HG03558 (cell line): ENCODE data around the gene ZNF593OS.

Experiments
- ATAC-seq: cut with Tn5 transposase; IDR thresholded peaks from one replicate; pipeline ENCODE4 v1.9.1; 2021; ENCODE audit warnings: moderate number of reproducible peaks; ENCODE audit not compliant: unreplicated experiment; ENCODE audit errors: extremely low read depth

Gene ZNF593OS

DNA sequence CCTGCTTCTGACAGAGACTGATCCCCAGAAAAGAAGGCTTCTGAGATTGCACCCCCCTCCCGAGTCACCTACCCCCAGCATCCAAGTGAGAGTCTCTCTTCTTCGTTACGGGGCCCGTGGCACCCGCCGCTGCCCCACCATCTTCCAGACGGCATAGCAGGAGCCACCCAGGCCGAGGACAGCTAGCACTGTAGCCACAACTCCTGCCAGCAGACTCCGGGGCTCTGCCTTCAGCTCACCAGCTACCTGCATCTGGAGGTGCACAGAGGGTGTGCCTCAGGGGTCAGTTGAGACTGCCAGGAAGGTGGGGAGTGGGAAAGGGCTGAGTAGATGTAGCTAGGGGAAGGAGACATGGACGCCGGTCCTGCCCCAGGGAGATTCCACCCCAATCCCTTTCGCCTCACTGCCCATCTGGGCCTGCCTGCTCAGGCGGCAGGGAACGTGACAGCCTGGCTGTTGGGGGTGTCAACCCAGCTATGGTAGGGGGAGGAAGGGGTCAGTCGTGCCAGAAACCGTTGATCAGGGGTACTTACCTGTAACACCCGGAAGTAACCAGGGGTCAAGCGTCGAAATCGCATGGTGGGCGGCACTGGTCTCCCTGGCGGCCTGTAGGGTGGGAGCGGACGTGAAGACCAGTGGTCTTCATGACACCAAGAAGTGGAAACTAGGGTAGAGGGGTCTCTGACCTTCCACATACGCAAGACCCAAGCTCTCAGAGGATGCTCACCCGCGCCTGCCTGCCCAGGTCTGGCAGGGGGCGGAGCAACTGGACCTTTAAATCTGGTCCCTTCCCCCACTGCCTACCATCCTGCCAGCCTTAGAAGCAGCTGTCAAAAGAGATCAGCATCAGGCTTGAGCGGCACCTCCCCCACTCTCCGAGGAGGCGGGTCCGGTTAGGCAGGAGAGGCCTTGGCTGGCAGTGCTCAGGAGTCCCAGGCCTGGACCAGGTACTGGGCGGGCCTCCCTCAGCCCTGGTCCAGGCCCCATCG lies at the start of gene ZNF593OS:
TSS of gene ZNF593OS (minus strand) at position 749 of the 989 bp plus-strand sequence. CDS start at position 578, 171 bp downstream.
- no peak for ATAC-seq

DNA sequence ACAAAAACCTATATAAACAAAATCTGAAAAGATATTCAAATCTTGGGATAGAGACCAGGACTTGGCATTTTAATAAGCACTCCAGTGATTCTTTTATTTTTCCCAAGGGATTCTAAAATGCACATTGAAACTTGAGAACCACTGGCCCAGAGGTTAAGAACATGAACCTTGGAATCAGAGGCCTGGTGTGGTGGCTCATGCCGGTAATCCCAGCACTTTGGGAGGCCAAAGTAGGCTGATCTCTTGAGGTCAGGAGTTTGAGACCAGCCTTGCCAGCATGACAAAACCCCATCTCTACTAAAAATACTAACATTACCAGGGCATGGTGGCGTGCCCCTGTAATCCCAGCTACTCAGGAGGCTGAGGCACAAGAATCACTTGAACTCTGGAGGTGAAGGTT lies 49.5 kb upstream of the ZNF593OS start:
- ATAC-seq = no peak

DNA sequence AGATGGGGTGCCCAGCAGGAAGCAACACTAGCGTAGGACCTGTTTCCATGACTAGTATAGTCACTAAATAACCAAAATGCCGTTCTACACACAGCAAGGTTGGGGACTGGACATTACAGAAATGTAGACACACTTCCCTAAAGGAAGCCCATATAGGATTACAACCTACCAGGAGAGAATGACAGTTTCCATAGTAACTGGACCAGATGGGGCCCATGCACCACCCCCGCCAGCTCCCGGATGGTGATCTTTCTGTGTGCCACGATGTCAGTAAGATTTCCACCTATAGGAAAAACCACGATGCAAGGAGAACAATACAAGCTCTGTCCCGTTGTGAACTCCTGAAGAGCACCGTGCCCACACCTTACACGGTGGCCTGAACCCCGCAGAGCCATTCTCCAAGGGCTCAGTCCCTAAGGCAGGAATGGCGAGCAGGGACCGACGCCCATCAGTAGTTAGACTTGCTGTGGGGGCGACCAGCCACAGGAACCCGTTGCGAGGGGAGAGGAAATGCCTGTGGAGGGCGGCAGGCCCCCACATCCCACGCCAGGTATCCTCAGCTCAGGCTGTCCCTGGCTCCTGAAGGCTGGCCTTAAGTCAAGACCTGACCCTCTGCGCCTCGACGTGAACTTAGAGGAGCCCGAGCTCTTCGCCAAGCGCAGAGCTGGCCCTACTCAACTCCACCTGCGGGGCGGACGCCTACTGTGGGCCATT lies 48.7 kb upstream of the ZNF593OS start:
- no peak for ATAC-seq

DNA sequence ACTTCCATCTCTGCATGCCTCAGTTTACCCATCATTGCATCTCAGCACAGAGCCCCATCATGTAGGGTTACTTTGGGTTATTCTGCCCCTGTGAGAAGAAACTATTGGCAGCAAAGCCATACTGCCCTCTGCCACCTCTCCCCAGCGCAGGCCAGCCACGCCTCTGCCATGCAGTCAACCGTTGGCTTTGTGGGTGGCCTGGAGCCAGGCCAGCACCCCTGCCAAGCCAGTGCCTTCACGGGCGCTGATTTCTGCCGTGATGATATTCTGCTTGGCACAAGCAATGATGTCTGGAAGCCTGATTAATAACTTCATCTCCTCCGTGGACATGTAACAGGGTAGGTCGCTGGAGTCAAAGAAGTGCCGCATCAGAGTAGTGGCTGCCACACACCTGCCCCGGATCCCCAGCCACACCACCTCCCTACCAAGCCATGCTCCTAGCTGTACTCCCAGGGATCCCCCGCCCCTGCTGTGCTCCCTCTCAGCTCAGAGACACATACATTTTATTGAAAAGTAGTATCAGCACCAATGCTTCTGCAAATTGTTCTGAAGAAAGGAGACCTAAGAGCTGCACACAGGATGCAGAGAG lies 47.4 kb upstream of the ZNF593OS start:
- no peak for ATAC-seq

DNA sequence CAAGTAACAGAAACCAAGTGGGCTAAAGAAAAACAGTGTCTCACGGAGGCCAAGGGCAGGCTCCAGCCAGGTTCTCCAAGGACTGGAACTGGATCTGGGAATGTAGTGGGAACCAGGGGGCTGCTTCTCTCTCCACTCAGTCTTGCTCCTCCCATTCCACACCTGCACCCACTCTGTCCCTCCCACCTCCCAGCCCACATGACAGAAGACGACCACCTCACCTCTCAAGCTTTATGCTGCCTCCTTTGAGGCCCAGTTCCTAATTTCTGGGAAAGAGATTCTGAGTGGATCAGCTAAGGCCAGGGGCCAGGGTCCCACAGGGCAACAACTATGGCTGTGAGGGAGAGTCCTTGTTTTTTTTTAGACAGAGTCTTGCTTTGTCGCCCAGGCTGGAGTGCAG lies 43.6 kb upstream of the ZNF593OS start:
- no peak for ATAC-seq

GRCh38 chr1:26213335-26213905 lies 41.8 kb upstream of the ZNF593OS start:
- no peak for ATAC-seq

- ATAC-seq = no peak
Observed at GRCh38 chr1:26212726-26213125, 41.1 kb upstream of the ZNF593OS start.

DNA sequence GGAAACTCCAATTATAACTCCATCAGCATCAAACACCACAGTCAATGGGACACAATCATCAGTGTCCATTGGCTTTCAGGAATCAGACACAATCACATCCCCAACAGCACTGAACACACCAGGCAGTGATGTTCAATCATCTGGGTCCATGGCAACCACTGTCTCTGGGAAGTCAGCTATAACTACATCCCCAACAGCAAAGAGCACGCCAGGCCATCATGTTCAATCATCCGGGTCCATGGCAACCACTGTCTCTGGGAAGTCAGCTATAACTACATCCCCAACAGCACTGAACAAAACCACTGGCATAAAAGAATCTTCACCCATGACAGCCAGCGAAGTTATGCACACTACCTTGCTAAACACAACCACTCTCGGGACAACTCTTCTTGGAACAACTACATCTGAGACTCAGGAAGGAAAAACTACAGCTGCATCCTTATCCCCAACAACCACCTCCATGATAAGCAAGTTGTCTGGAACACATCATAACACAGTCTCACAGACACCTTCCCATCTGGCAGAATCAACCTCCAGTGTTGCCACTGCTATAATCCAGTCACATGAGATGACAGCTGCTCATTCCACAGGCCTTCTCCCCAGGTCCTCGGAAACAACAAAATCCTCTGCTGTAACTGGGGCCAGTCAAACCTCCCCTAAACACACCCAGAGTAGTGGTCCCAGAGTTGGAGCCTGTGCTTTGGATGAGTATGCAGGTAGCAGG lies 38.7 kb upstream of the ZNF593OS start:
- no peak for ATAC-seq

DNA sequence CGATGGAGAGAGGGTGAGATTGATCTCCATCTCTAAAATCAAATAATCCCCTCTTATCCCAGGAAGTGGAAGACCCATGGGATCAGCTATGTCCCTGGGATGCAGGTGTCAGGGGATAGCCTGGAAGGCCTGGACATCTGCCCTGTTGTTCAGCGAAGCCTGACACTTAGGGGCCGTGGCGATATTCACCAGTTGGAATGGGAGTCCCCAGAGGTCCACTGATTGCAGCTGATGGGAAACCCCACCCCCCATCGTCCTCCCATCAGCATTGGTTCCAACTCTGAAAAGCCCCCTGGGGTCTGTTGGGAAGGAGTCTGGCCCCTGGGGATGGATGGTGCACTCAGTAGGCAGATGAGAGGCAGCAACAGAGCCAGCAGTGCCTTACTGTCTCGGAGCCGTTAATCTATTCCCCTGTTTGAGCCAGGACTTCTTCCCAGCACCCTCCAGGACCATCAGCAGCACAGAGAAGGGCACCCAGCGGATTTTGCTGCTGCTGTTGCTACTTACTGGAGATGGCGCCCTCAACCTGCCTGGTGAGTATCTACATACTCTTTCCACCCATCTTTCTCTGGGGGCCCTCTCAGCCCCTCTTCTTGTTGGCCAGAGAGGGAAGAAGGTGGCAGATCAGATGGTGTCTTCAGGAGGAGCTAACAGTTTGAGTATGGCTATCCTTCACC lies 32.1 kb upstream of the ZNF593OS start:
- no peak for ATAC-seq

DNA sequence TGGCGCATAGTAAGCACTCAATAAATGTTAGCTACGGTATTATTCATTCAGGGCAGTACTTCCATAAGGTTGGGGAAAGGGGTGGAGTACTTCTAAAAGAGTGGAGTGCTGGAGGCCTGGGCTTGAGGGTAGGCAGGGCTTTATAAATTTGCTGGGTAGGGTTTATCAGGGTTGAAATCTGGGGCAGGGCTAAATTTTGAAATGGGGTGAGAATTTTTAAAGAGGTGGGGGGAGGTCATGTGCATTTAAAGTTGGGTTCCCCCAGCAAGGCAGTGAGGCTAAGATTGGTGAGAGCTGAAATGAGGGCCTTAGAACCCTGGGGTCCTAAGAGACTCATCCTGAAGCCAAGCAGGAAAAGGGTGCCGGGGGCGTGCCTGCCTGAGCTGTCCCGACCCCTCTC lies 28.8 kb upstream of the ZNF593OS start:
- ATAC-seq = no peak

DNA sequence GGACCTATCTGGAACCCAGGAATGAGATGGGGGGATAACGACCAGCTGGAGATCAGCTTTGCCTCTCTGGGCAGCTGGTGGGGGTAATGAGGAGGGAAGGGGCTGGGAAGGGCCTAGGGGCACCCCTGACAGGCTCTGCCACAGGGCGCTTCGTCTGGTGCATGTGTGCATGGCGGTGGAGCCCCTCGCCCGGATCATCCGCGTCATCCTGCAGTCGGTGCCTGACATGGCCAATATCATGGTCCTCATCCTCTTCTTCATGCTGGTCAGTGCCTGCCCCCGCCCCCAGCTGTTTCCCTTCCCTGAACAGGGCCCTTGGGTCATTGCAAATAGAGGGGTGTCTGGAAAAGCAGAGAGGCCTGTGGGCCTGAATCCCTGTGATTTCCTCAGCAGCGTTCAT lies 26.2 kb upstream of the ZNF593OS start:
- ATAC-seq = no peak

- ATAC-seq = no peak
Observed at GRCh38 chr1:26197301-26197700, 25.7 kb upstream of the ZNF593OS start.

DNA sequence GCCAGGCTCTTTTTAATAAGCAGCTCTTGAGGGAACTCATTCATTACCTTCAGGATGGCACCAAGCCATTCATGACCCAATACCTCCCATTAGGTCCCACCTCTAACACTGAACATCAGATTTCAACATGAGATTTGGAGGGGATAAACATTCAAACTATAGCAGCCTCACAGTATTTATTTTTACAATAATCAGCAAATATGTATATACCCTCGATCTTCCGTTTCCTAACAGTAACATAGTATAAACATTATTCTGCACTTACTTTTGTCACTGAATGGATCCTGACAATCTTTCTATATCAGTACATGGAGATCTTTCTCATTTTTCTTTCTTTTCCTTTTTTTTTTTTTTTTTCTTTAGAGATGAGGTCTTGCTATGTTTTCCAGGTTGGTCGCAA lies 24.2 kb upstream of the ZNF593OS start:
- ATAC-seq = no peak

- no peak for ATAC-seq
Observed at GRCh38 chr1:26191739-26192138, 20.1 kb upstream of the ZNF593OS start.

GRCh38 chr1:26190373-26190987 lies 18.8 kb upstream of the ZNF593OS start, which contains the start of gene CATSPER4:
TSS of gene CATSPER4 (plus strand) at chr1:26190602. CDS start at chr1:26190628, 26 bp downstream.
- ATAC-seq = no peak

GRCh38 chr1:26189751-26190275 lies 18.2 kb upstream of the ZNF593OS start:
- no peak for ATAC-seq

DNA sequence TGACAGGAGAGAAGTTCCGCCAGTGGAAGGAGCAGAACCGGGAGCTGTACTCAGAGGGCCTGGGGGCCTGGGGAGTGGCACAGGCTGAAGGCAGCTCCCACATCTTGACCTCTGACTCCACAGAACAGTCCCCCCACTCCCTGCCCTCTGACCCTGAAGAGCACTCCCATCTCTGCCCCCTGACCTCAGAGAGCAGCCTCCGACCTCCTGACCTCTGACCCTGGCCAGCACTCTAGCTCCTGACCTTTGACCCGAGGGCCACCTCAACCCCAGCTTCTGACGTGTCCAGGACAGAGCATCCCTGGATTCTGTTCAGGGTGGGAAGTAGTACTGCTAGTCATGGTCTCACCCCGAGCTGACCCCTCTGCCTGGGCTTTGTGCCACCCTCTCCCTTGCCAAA lies 17.7 kb upstream of the ZNF593OS start:
- no peak for ATAC-seq

DNA sequence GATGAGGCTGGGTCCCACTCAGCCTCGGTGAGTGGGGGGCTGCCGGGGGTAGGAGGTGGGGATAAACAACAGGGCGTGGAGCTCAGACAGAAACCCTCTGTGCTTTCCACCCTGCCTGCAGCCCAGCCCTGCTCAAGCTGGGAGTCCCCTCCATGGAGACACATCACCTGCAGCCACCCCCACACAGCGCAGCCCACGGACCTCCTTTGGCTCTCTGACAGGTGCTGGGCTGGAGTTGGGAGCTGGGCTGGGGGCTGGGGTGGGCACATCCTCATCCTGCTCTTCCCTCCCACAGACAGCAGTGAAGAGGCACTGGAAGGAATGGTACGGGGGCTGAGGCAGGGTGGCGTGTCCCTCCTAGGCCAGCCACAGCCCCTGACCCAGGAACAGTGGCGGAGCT lies 16.8 kb upstream of the ZNF593OS start:
- no peak for ATAC-seq

- no peak for ATAC-seq
Observed at GRCh38 chr1:26187882-26188281, 16.2 kb upstream of the ZNF593OS start.
